K562 (cell line): Measurements from ENCODE around the gene CCNL2. TPM values are rescaled to one million over a fixed set of nuclear protein-coding genes. Genes with fewer than 3 reads are reported as not detected.

ENCODE experiments used
- BACH1 ChIP-seq: fragments of 200-800 bp; sonication (Bioruptor generic); IDR thresholded peaks from 2 replicates; pipeline ENCODE4 v1.6.1; 2016; ENCODE audit warnings: missing genetic modification characterization, missing compliant biosample characterization
- BMI1 ChIP-seq: fragments of 150-350 bp; IDR thresholded peaks from 2 replicates; pipeline ENCODE4 v1.6.1; 2014; ENCODE audit warnings: low read length
- CBFB ChIP-seq: sonication (generic); formaldehyde crosslinking; IDR thresholded peaks from 2 replicates; pipeline ENCODE4 v1.4.0; 2020; ENCODE audit warnings: mild to moderate bottlenecking, missing genetic modification reagents
- IFI16 ChIP-seq: fragments of 250-450 bp; sonication (Bioruptor Pico); IDR thresholded peaks from 2 replicates; pipeline ENCODE4 v2.1.2; 2022; ENCODE audit warnings: mild to moderate bottlenecking, inconsistent platforms
- KHSRP ChIP-seq: fragments of 450-650 bp; IDR thresholded peaks from 2 replicates; pipeline ENCODE4 v1.6.1; 2017
- KLF1 ChIP-seq: fragments of 450-650 bp; IDR thresholded peaks from 2 replicates; pipeline ENCODE4 v1.6.1; 2016; ENCODE audit warnings: missing genetic modification characterization, missing compliant biosample characterization
- MYBL2 ChIP-seq, 2 experiments: fragments of 450-650 bp in 1 of 2; sonication (generic) in 1 of 2; formaldehyde crosslinking in 1 of 2; IDR thresholded peaks; 2 replicates each; pipeline versions ENCODE4 v1.6.1 to v1.8.1; 2017 to 2022; ENCODE audit warnings: borderline replicate concordance in 1 of 2, inconsistent platforms in 1 of 2, low read depth in 1 of 2, mild to moderate bottlenecking in 1 of 2, missing genetic modification reagents in 1 of 2, moderate library complexity in 1 of 2
- PRMT5 ChIP-seq: sonication (generic); formaldehyde crosslinking; IDR thresholded peaks from 2 replicates; pipeline ENCODE4 v1.5.0; 2020; ENCODE audit warnings: missing genetic modification reagents
- RB1 ChIP-seq: fragments of 450-650 bp; IDR thresholded peaks from 2 replicates; pipeline ENCODE4 v1.6.1; 2017; ENCODE audit warnings: low read depth, mild to moderate bottlenecking
- SRSF3 ChIP-seq: fragments of 200-400 bp; formaldehyde crosslinking; IDR thresholded peaks from 2 replicates; pipeline ENCODE4 v1.6.1; 2016; ENCODE audit warnings: mild to moderate bottlenecking, low read length, moderate library complexity; ENCODE audit not compliant: insufficient read depth
- TOE1 ChIP-seq, 2 experiments: fragments of 450-650 bp in 1 of 2; sonication (generic) in 1 of 2; formaldehyde crosslinking in 1 of 2; IDR thresholded peaks; 2 replicates each; pipeline versions ENCODE4 v1.7.1 to v1.8.0; 2016 to 2022; ENCODE audit warnings: borderline replicate concordance in 2 of 2, mild to moderate bottlenecking in 2 of 2, antibody characterized with exemption in 1 of 2, inconsistent platforms in 1 of 2, low read depth in 1 of 2, missing genetic modification reagents in 1 of 2, moderate library complexity in 1 of 2
- TRIM24 ChIP-seq, 2 experiments: fragments of 450-650 bp; IDR thresholded peaks; 2 replicates each; pipeline ENCODE4 v1.6.1; 2016
- TRIM25 ChIP-seq: fragments of 450-650 bp; IDR thresholded peaks from 2 replicates; pipeline ENCODE4 v1.7.0; 2016; ENCODE audit warnings: borderline replicate concordance
- ZBTB1 ChIP-seq: sonication (generic); formaldehyde crosslinking; IDR thresholded peaks from 2 replicates; pipeline ENCODE4 v1.8.1; 2023; ENCODE audit warnings: missing genetic modification reagents, low read depth, mild to moderate bottlenecking, borderline replicate concordance
- ZFPM2 ChIP-seq: fragments of 250-450 bp; sonication (Bioruptor Pico); IDR thresholded peaks from 2 replicates; pipeline ENCODE4 v1.5.1; 2022; ENCODE audit warnings: mild to moderate bottlenecking
- ZNF253 ChIP-seq: fragments of 250-450 bp; sonication (Bioruptor Pico); conservative IDR thresholded peaks from 2 replicates; pipeline ENCODE4 v1.6.1; 2021; ENCODE audit warnings: mild to moderate bottlenecking
- ZSCAN29 ChIP-seq: fragments of 450-650 bp; IDR thresholded peaks from 2 replicates; pipeline ENCODE4 v1.6.1; 2017
- polyA plus RNA-seq, 8 experiments: library from polyadenylated mRNA; depleted of rRNA in 4 of 8; stranded (reverse) in 5 of 8; unstranded in 3 of 8; fragments of >200 nt; fragmentation: Nextera tagmentation in 2 of 8; fragmentation: Illumina TruSeq in 1 of 8; extraction: Ambion mirVana in 2 of 8; extraction: Trizol in 1 of 8; gene quantifications; 2 replicates each; pipeline versions ENCODE4 v1.2.1 to v1.2.3, GENCODE V29; 2011 to 2014; ENCODE audit warnings: inconsistent platforms in 1 of 8, missing spikeins in 1 of 8
- total RNA-seq, 7 experiments: library from RNA; depleted of rRNA in 6 of 7; stranded (reverse); fragments of >200 nt in 6 of 7; fragmentation: Illumina TruSeq in 2 of 7; extraction: Trizol in 2 of 7; gene quantifications; 2 replicates each; pipeline versions ENCODE4 v1.2.1 to v1.2.3, GENCODE V29; 2011 to 2021; ENCODE audit warnings: low replicate concordance in 1 of 7
- TF ChIP-seq, protein P1 (sequence below): fragments of 450-650 bp; conservative IDR thresholded peaks from 2 replicates; pipeline ENCODE4 v1.6.1; 2016; ENCODE audit warnings: missing genetic modification characterization, low read depth, mild to moderate bottlenecking, missing compliant biosample characterization, moderate library complexity
- TF ChIP-seq, protein P2 (sequence below): fragments of 450-650 bp; IDR thresholded peaks from 2 replicates; pipeline ENCODE4 v1.6.1; 2017; ENCODE audit warnings: antibody characterized with exemption, mild to moderate bottlenecking

CCNL2 gene
- total and polyA plus RNA-seq, 9 of the 15 experiments (the other 6 are each of a cell fraction or from before 2014, with no cell fraction given), result 2.8 to 287 (median 94.5) TPM

DNA sequence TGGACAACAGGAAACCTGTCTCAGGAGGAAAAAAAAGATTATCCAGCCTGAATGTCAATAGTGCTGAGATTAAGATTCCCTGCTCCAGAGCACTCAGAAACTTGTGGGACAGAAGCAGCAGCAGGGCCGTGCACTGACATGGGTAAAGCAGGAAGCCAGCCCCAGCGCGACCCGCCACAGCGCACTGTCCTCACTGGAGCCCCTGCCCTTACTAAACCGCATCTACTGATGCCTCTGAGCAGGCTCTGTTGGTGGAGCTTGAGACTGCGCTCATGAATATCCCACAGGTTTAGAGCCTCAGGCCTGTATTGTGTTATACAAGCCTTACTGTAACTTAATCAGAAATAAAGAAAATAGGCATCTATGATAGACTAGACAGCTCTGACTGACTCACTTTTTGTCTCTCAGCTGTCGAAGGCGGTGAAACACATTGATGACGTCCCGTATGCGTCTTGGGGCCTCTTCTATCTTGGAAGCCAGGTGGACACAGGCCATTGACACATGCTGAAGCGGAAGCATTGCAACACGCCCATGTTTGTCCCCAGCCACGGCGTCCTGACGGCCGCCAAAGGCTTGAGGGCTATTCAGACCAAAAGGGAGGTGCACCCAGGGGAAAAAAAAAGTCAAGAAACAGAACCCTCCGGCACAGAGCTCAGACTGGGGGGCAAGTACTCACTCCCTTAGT is 1.2 kb downstream of the CCNL2 start (continued):
- no peak for TF ChIP-seq SRSF3
- TF ChIP-seq ZSCAN29, result no peak
- TF ChIP-seq RB1, result no peak
- TF ChIP-seq MYBL2 (IDR thresholded peaks at IDR 0.05; ENCODE audit: low read depth), result no peak
- no peak for TF ChIP-seq MYBL2 (CRISPR knock-in tag; IDR thresholded peaks at IDR 0.05; ENCODE audit: borderline replicate concordance)
- no peak for TF ChIP-seq TRIM25
- TF ChIP-seq IFI16 (CRISPR knock-in tag), result no peak
- TF ChIP-seq, protein P1, sequence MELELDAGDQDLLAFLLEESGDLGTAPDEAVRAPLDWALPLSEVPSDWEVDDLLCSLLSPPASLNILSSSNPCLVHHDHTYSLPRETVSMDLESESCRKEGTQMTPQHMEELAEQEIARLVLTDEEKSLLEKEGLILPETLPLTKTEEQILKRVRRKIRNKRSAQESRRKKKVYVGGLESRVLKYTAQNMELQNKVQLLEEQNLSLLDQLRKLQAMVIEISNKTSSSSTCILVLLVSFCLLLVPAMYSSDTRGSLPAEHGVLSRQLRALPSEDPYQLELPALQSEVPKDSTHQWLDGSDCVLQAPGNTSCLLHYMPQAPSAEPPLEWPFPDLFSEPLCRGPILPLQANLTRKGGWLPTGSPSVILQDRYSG, result no peak
- 0 out of 2 replicates have a peak, but pooled peaks have one; percentile 41 for TF ChIP-seq ZBTB1 (CRISPR knock-in tag)
- TF ChIP-seq BACH1, result no peak
- TF ChIP-seq KLF1 (tag), result no peak
- no peak for TF ChIP-seq PRMT5
- TF ChIP-seq KHSRP, result no peak
- no peak for TF ChIP-seq ZNF253 (CRISPR knock-in tag)
- TF ChIP-seq ZFPM2 (CRISPR knock-in tag), result no peak
- TF ChIP-seq, protein P2, sequence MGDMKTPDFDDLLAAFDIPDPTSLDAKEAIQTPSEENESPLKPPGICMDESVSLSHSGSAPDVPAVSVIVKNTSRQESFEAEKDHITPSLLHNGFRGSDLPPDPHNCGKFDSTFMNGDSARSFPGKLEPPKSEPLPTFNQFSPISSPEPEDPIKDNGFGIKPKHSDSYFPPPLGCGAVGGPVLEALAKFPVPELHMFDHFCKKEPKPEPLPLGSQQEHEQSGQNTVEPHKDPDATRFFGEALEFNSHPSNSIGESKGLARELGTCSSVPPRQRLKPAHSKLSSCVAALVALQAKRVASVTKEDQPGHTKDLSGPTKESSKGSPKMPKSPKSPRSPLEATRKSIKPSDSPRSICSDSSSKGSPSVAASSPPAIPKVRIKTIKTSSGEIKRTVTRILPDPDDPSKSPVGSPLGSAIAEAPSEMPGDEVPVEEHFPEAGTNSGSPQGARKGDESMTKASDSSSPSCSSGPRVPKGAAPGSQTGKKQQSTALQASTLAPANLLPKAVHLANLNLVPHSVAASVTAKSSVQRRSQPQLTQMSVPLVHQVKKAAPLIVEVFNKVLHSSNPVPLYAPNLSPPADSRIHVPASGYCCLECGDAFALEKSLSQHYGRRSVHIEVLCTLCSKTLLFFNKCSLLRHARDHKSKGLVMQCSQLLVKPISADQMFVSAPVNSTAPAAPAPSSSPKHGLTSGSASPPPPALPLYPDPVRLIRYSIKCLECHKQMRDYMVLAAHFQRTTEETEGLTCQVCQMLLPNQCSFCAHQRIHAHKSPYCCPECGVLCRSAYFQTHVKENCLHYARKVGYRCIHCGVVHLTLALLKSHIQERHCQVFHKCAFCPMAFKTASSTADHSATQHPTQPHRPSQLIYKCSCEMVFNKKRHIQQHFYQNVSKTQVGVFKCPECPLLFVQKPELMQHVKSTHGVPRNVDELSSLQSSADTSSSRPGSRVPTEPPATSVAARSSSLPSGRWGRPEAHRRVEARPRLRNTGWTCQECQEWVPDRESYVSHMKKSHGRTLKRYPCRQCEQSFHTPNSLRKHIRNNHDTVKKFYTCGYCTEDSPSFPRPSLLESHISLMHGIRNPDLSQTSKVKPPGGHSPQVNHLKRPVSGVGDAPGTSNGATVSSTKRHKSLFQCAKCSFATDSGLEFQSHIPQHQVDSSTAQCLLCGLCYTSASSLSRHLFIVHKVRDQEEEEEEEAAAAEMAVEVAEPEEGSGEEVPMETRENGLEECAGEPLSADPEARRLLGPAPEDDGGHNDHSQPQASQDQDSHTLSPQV, result 0 out of 2 replicates have a peak, but pooled peaks have one; percentile 47
- no peak for TF ChIP-seq CBFB
- no peak for TF ChIP-seq TRIM24 (IDR thresholded peaks at IDR 0.05)
- no peak for TF ChIP-seq TOE1 (IDR thresholded peaks at IDR 0.05; ENCODE audit: borderline replicate concordance)
- TF ChIP-seq TOE1 (CRISPR knock-in tag; IDR thresholded peaks at IDR 0.05; ENCODE audit: borderline replicate concordance, low read depth), result no peak
- TF ChIP-seq BMI1, result no peak
